ENCODE measurements around the gene PRSS22.

The PRSS22 gene

GRCh38 chr16:2830355-2830695, 27.6 kb downstream of the PRSS22 start:
- TF ChIP-seq ELF4 (IDR thresholded peaks at IDR 0.05) (no peak), ARNT (IDR thresholded peaks at IDR 0.05) (no peak), FOXK2 (IDR thresholded peaks at IDR 0.05) (no peak), BHLHE40 (IDR thresholded peaks at IDR 0.05; ENCODE audit: borderline replicate concordance) (no peak), SP1 (IDR thresholded peaks at IDR 0.05) (no peak), L3MBTL2 (conservative IDR thresholded peaks at IDR 0.05) (no peak), NFRKB (IDR thresholded peaks at IDR 0.05) (no peak), SUZ12 (IDR thresholded peaks at IDR 0.05) (no peak), LEF1 (IDR thresholded peaks at IDR 0.05; ENCODE audit: borderline replicate concordance) (no peak), CTBP1 (IDR thresholded peaks at IDR 0.05; ENCODE audit: borderline replicate concordance) (no peak), ZNF384 (IDR thresholded peaks at IDR 0.05) (no peak)
- ChIA-PET POLR2A (no interaction called here), CTCF (interaction anchor here (0.8 kb wide), 1 partner anchor 9 kb away, joined by 4 read pairs; no protein-coding TSS in a partner anchor)
- no peak for DNase-seq (ENCODE audit: extremely low spot score)

GRCh38 chr16:2829501-2830354, 28.2 kb downstream of the PRSS22 start, which contains the start of gene ZG16B:
Gene ZG16B (plus strand): TSS chr16:2830303. CDS start chr16:2830442, 139 bp downstream.
- DNase-seq (ENCODE audit: extremely low spot score), result no peak
- ChIA-PET CTCF (interaction anchor here (0.8 kb wide), 1 partner anchor 10 kb away, joined by 4 read pairs; no protein-coding TSS in a partner anchor), POLR2A (no interaction called here)
- TF ChIP-seq SUZ12 (IDR thresholded peaks at IDR 0.05) (no peak), CTBP1 (IDR thresholded peaks at IDR 0.05; ENCODE audit: borderline replicate concordance) (no peak), NFRKB (IDR thresholded peaks at IDR 0.05) (no peak), SP1 (IDR thresholded peaks at IDR 0.05) (no peak), ARNT (IDR thresholded peaks at IDR 0.05) (no peak), HDGF (IDR thresholded peaks at IDR 0.05; ENCODE audit: borderline replicate concordance) (no peak), FOXM1 (IDR thresholded peaks at IDR 0.05; ENCODE audit: borderline replicate concordance) (no peak)

GRCh38 chr16:2828876-2829430, 29.0 kb downstream of the PRSS22 start:
- ChIA-PET CTCF (no interaction called here), POLR2A (no interaction called here)
- no peak for TF ChIP-seq NFRKB (IDR thresholded peaks at IDR 0.05)
- no peak for TF ChIP-seq HDGF (IDR thresholded peaks at IDR 0.05; ENCODE audit: borderline replicate concordance)
- TF ChIP-seq SUZ12 (IDR thresholded peaks at IDR 0.05), result no peak
- TF ChIP-seq ARNT (IDR thresholded peaks at IDR 0.05), result no peak
- no peak for TF ChIP-seq FOXK2 (IDR thresholded peaks at IDR 0.05)
- TF ChIP-seq TARDBP (IDR thresholded peaks at IDR 0.05), result no peak
- no peak for TF ChIP-seq FOXA1 (IDR thresholded peaks at IDR 0.05)
- no peak for TF ChIP-seq LEF1 (IDR thresholded peaks at IDR 0.05; ENCODE audit: borderline replicate concordance)
- TF ChIP-seq L3MBTL2 (conservative IDR thresholded peaks at IDR 0.05), result no peak
- no peak for TF ChIP-seq PKNOX1 (IDR thresholded peaks at IDR 0.05)
- no peak for TF ChIP-seq FOXM1 (IDR thresholded peaks at IDR 0.05; ENCODE audit: borderline replicate concordance)
- TF ChIP-seq CTBP1 (IDR thresholded peaks at IDR 0.05; ENCODE audit: borderline replicate concordance), result no peak
- TF ChIP-seq SP1 (IDR thresholded peaks at IDR 0.05), result no peak
- DNase-seq (ENCODE audit: extremely low spot score), result no peak

GRCh38 chr16:2828521-2828840, 29.5 kb downstream of the PRSS22 start:
- POLR2A ChIA-PET, result no interaction called here
- TF ChIP-seq FOXA1 (IDR thresholded peaks at IDR 0.05) (no peak), FOXK2 (IDR thresholded peaks at IDR 0.05) (no peak), ARNT (IDR thresholded peaks at IDR 0.05) (no peak), TARDBP (IDR thresholded peaks at IDR 0.05) (no peak), LEF1 (IDR thresholded peaks at IDR 0.05; ENCODE audit: borderline replicate concordance) (no peak), CTBP1 (IDR thresholded peaks at IDR 0.05; ENCODE audit: borderline replicate concordance) (no peak), ZNF384 (IDR thresholded peaks at IDR 0.05) (no peak), NFRKB (IDR thresholded peaks at IDR 0.05) (no peak), PKNOX1 (IDR thresholded peaks at IDR 0.05) (no peak), ELF4 (IDR thresholded peaks at IDR 0.05) (no peak), BHLHE40 (IDR thresholded peaks at IDR 0.05; ENCODE audit: borderline replicate concordance) (no peak), HDGF (IDR thresholded peaks at IDR 0.05; ENCODE audit: borderline replicate concordance) (no peak), SUZ12 (IDR thresholded peaks at IDR 0.05) (no peak), SP1 (IDR thresholded peaks at IDR 0.05) (no peak), L3MBTL2 (conservative IDR thresholded peaks at IDR 0.05) (no peak), FOXM1 (IDR thresholded peaks at IDR 0.05; ENCODE audit: borderline replicate concordance) (no peak)
- CTCF ChIA-PET, result no interaction called here
- DNase-seq (ENCODE audit: extremely low spot score), result no peak

- TF ChIP-seq TARDBP (IDR thresholded peaks at IDR 0.05), result no peak
- no peak for TF ChIP-seq NFRKB (IDR thresholded peaks at IDR 0.05)
- TF ChIP-seq LEF1 (IDR thresholded peaks at IDR 0.05; ENCODE audit: borderline replicate concordance), result no peak
- TF ChIP-seq L3MBTL2 (conservative IDR thresholded peaks at IDR 0.05), result no peak
- TF ChIP-seq ELF4 (IDR thresholded peaks at IDR 0.05), result no peak
- TF ChIP-seq BHLHE40 (IDR thresholded peaks at IDR 0.05; ENCODE audit: borderline replicate concordance), result no peak
- TF ChIP-seq HDGF (IDR thresholded peaks at IDR 0.05; ENCODE audit: borderline replicate concordance), result no peak
- no peak for TF ChIP-seq ZNF384 (IDR thresholded peaks at IDR 0.05)
- TF ChIP-seq ARNT (IDR thresholded peaks at IDR 0.05), result no peak
- no peak for TF ChIP-seq SUZ12 (IDR thresholded peaks at IDR 0.05)
- TF ChIP-seq CTBP1 (IDR thresholded peaks at IDR 0.05; ENCODE audit: borderline replicate concordance), result no peak
- TF ChIP-seq FOXK2 (IDR thresholded peaks at IDR 0.05), result no peak
- TF ChIP-seq FOXA1 (IDR thresholded peaks at IDR 0.05), result no peak
- POLR2A ChIA-PET, result interaction anchor here (0.6 kb wide), 1 partner anchor 146 kb away, joined by 3 read pairs; no protein-coding TSS in a partner anchor
- DNase-seq (ENCODE audit: extremely low spot score), result no peak
- CTCF ChIA-PET, result no interaction called here
These were observed 30.0 kb downstream of the PRSS22 start for GRCh38 chr16:2827831-2828520.

All from HEK293T (cell line).